GM19193 (cell line): ENCODE data around the gene LST1.

Source experiments
- POLR2A ChIP-seq: IDR thresholded peaks from 4 replicates; pipeline ENCODE4 v1.6.1; 2011; ENCODE audit not compliant: insufficient read depth, insufficient read length; ENCODE audit errors: extremely low read depth

The LST1 gene

GRCh38 chr6:31575952-31576685 is 10.0 kb upstream of the LST1 start:
- TF ChIP-seq POLR2A, result no peak

- peak; percentile 72 for TF ChIP-seq POLR2A
Observed at GRCh38 chr6:31576897-31577578, 9.0 kb upstream of the LST1 start.

GRCh38 chr6:31577579-31577966 is 8.5 kb upstream of the LST1 start:
- TF ChIP-seq POLR2A, result no peak

GRCh38 chr6:31578184-31579118 is 7.6 kb upstream of the LST1 start:
- TF ChIP-seq POLR2A, result peak; percentile 45

- TF ChIP-seq POLR2A, result no peak
Observed at GRCh38 chr6:31579119-31579505, 7.0 kb upstream of the LST1 start.

GRCh38 chr6:31579546-31580437 is 6.3 kb upstream of the LST1 start:
- TF ChIP-seq POLR2A, result peak; percentile 34

- no peak for TF ChIP-seq POLR2A
Observed at GRCh38 chr6:31580438-31580740, 5.7 kb upstream of the LST1 start.

GRCh38 chr6:31580807-31581433 is 5.2 kb upstream of the LST1 start:
- TF ChIP-seq POLR2A, result peak; percentile 74

GRCh38 chr6:31581434-31582229 is 4.4 kb upstream of the LST1 start:
- no peak for TF ChIP-seq POLR2A

- TF ChIP-seq POLR2A, result peak; percentile 60
Observed at GRCh38 chr6:31582230-31582643, 3.8 kb upstream of the LST1 start, which contains the start of gene LTB. TSS of gene LTB (minus strand) at chr6:31582424. CDS start at chr6:31582417, 7 bp downstream.

- no peak for TF ChIP-seq POLR2A
Observed at GRCh38 chr6:31585491-31585890, 586 bp upstream of the LST1 start.

GRCh38 chr6:31586599-31587281 is 663 bp downstream of the LST1 start:
- no peak for TF ChIP-seq POLR2A
